ENCODE measurements around the gene PTMA.

PTMA gene

DNA sequence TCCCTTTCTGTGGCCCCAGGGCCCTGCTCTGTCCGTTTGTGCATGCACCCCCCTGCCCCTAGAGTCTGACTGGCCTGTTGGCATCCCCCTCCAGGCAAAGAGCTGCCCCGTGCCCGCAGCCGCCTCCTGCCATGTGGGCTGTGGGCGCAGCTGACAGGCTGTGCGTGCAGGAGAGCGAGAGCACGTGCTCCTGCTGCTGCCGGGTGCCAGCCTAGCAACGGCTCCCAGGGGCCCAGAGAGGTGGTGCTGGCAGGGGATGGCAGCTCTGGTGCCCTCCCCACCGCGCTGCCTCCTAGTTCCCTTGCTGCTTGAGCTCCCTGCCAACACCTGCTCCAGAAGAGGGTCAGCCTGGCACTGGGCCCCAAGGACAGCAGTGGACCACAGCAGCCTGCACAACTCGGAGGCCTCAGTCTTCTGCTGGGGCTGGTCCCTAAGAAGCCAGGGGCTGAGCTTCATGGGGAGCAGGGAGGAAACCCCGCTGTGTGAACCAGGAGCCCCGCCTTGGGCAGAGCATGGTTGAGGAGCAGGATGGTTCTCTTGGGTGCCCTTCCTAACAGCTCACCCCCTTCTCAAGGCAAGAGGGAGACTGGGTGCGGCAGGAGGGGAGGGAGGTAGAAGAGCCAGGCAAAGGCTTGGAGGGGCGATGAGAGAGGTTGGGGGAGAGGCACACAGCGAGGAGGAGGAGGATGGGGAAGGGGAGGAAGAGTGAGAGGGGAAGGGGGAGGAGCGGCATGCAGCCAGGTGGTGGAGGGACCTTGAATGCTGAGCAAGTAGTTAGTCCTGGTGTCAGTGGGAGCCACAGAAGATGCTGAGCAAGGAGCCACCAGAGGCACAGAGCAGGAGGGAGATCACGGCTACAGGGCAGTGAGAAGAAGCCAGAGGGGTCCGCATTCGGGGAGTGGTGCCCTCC, 23.8 kb upstream of the PTMA start:
- Histone ChIP-seq H4K20me1 (ENCODE audit: low read depth, low read length) (no peaks in the 10 kb centered on the region), H3K4me3 (ENCODE audit: insufficient read depth, low read length, poor library complexity, severe bottlenecking) (peak overlapping the region; percentile 64), H3F3A (ENCODE audit: insufficient read depth) (peaks cover 58% of the 10 kb centered on the region), H2AFZ (ENCODE audit: low read depth, low read length, severe bottlenecking) (no peak overlapping the region), H3K4me2 (ENCODE audit: low read depth, low read length, poor library complexity, severe bottlenecking) (peak overlapping the region; percentile 94), H3K9ac (ENCODE audit: low read length) (peak overlapping the region; percentile 96), H3K27me3 (ENCODE audit: low read length) (no peaks in the 10 kb centered on the region), H3K36me3 (ENCODE audit: low read length) (no peaks in the 10 kb centered on the region), H3K79me2 (ENCODE audit: insufficient read depth, low read length) (peaks cover 37% of the 10 kb centered on the region), H3K9me3 (ENCODE audit: insufficient read depth, low read length) (no peaks in the 10 kb centered on the region), H3K9me2 (replicated peaks; ENCODE audit: insufficient read depth, low read length) (no peaks in the 10 kb centered on the region), H3K27ac (ENCODE audit: low read depth, low read length) (peak overlapping the region; percentile 94)
- no peak for TF ChIP-seq EZH2phosphoT487 (conservative IDR thresholded peaks at IDR 0.05; ENCODE audit: low read length)
- TF ChIP-seq, protein P1, sequence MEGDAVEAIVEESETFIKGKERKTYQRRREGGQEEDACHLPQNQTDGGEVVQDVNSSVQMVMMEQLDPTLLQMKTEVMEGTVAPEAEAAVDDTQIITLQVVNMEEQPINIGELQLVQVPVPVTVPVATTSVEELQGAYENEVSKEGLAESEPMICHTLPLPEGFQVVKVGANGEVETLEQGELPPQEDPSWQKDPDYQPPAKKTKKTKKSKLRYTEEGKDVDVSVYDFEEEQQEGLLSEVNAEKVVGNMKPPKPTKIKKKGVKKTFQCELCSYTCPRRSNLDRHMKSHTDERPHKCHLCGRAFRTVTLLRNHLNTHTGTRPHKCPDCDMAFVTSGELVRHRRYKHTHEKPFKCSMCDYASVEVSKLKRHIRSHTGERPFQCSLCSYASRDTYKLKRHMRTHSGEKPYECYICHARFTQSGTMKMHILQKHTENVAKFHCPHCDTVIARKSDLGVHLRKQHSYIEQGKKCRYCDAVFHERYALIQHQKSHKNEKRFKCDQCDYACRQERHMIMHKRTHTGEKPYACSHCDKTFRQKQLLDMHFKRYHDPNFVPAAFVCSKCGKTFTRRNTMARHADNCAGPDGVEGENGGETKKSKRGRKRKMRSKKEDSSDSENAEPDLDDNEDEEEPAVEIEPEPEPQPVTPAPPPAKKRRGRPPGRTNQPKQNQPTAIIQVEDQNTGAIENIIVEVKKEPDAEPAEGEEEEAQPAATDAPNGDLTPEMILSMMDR (IDR thresholded peaks at IDR 0.05; ENCODE audit: insufficient read depth, low read length, poor library complexity, severe bottlenecking), result no peak

DNA sequence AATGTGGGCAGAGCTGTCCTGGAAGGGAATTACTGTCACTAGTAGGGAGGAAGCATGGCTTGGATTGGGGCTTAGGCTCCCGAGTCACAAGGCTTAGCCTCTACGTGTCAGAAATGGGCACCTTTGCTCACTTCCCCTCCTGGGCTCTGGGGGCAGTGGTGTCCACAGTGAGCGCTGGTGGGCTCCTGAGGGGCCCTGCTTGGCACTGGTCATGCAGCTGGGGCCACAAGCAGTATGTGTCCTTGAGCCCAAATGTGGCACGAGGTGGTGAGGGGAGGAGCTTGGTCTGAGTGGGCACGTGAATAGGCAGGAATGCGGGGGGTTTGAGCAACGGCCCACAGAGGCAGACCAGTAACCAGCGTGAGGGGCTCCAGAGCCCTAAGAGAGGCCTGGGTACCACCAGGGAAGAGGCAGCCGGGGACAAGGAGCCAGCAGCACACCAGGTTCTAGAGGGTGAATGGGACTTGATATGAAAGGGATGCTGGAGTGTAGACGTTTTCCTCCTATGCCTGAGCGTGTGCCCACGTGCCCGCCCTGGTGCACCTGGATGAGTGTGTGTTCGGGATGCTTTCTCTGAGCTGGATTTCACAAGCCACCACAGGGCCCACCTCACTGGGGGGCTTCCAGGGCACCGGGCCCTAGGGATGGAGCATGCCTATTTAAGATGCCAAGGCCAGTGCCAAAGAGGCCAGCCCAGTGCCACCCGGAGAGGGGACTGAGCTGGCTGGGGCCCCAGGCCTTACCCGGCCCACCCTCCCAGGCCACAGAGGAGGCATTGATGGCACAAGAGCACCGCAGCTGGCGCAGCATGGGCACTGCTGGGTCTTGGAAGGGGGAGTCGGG, 22.8 kb upstream of the PTMA start:
- Histone ChIP-seq H3K4me2 (ENCODE audit: low read depth, low read length, poor library complexity, severe bottlenecking) (peak overlapping the region; percentile 94), H3F3A (ENCODE audit: insufficient read depth) (peaks cover 49% of the 10 kb centered on the region), H3K27ac (ENCODE audit: low read depth, low read length) (peak overlapping the region; percentile 94), H3K9me2 (replicated peaks; ENCODE audit: insufficient read depth, low read length) (no peaks in the 10 kb centered on the region), H3K4me3 (ENCODE audit: insufficient read depth, low read length, poor library complexity, severe bottlenecking) (peak overlapping the region; percentile 64), H3K27me3 (ENCODE audit: low read length) (no peaks in the 10 kb centered on the region), H4K20me1 (ENCODE audit: low read depth, low read length) (no peaks in the 10 kb centered on the region), H3K36me3 (ENCODE audit: low read length) (no peaks in the 10 kb centered on the region), H3K9ac (ENCODE audit: low read length) (peak overlapping the region; percentile 96), H3K79me2 (ENCODE audit: insufficient read depth, low read length) (peaks cover 37% of the 10 kb centered on the region), H3K9me3 (ENCODE audit: insufficient read depth, low read length) (no peaks in the 10 kb centered on the region), H2AFZ (ENCODE audit: low read depth, low read length, severe bottlenecking) (no peak overlapping the region)
- TF ChIP-seq, protein P1 (IDR thresholded peaks at IDR 0.05; ENCODE audit: insufficient read depth, low read length, poor library complexity, severe bottlenecking), result peak; percentile 52
- no peak for TF ChIP-seq EZH2phosphoT487 (conservative IDR thresholded peaks at IDR 0.05; ENCODE audit: low read length)

DNA sequence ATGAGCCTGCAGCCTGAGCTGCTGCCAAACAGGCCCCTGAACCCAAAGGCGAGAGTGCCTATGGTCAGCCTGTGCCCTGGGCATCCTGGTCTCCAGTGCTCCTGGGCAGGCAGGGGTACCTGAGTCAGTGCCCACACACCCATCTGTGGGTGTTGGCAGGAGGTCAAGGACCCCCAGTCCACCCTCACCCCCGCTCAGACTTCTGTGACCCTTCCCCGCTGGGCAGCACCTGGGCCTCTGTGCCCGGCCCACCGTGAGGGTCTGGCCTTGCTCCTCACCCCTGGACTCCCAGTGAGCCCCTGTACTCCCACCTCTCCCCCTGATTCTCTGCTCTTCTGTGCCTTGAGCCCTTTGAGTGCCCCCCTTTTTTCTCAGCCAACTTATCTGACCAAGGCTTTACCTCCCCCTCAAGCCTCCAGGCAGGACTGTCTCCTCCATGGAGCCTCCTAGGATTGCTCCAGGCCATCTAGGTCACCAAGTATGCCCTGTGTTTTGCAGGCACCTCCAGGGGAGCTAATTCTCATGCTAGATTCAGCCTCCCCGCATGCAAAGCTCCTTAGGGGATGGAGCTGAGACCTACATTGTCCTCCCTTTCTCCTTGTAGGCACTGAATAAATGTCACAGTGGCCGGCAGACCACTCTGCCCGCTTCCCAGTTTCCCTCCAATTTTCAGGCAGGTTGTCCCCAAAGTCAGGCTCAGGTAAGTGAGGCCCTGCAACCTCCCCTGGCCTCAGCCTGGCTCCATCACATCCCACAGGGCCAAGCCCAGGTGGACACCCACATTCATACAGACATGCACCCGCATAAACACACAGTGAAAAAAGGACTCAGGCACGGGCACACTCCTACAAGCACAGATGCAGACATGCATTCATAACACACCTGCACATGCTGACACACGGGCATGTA, 21.9 kb upstream of the PTMA start:
- Histone ChIP-seq H3K9me3 (ENCODE audit: insufficient read depth, low read length) (no peaks in the 10 kb centered on the region), H3K9ac (ENCODE audit: low read length) (peak overlapping the region; percentile 96)

More for the DNA sequence above, 21.9 kb upstream of the PTMA start:
- Histone ChIP-seq H3K79me2 (ENCODE audit: insufficient read depth, low read length) (peaks cover 37% of the 10 kb centered on the region), H3K27ac (ENCODE audit: low read depth, low read length) (peak overlapping the region; percentile 94), H3K4me2 (ENCODE audit: low read depth, low read length, poor library complexity, severe bottlenecking) (peak overlapping the region; percentile 94), H3F3A (ENCODE audit: insufficient read depth) (peaks cover 44% of the 10 kb centered on the region), H2AFZ (ENCODE audit: low read depth, low read length, severe bottlenecking) (no peak overlapping the region), H3K4me3 (ENCODE audit: insufficient read depth, low read length, poor library complexity, severe bottlenecking) (peak overlapping the region; percentile 64), H3K9me2 (replicated peaks; ENCODE audit: insufficient read depth, low read length) (no peaks in the 10 kb centered on the region), H4K20me1 (ENCODE audit: low read depth, low read length) (no peaks in the 10 kb centered on the region), H3K27me3 (ENCODE audit: low read length) (no peaks in the 10 kb centered on the region), H3K36me3 (ENCODE audit: low read length) (no peaks in the 10 kb centered on the region)
- TF ChIP-seq EZH2phosphoT487 (conservative IDR thresholded peaks at IDR 0.05; ENCODE audit: low read length), result no peak
- TF ChIP-seq, protein P1 (IDR thresholded peaks at IDR 0.05; ENCODE audit: insufficient read depth, low read length, poor library complexity, severe bottlenecking), result no peak
